Astrocyte (in vitro differentiated cells and primary cell): ENCODE results near the gene USP49. TPM values are rescaled to one million over a fixed set of nuclear protein-coding genes. Genes with fewer than 3 reads are reported as not detected.

Experiments used
- DNase-seq: peaks from one replicate; pipeline ENCODE4 v3.0.0-alpha.2; 2010; ENCODE audit warnings: low read depth
- FAIRE-seq: peaks from 2 replicates; lab custom pipeline; 2011; peaks lifted over from hg19 to GRCh38; lab: Jason Lieb, UNC
- H2AFZ ChIP-seq: 2 replicates; pipeline ENCODE4 v1.6.0; 2012; ENCODE audit warnings: low read depth, low read length, inconsistent platforms
- H3K27ac ChIP-seq: 2 replicates; pipeline ENCODE4 v1.5.1; 2011; ENCODE audit warnings: low read depth, low read length, inconsistent platforms
- H3K27me3 ChIP-seq: 2 replicates; pipeline ENCODE4 v1.6.0; 2011; ENCODE audit warnings: low read length, inconsistent platforms; ENCODE audit not compliant: insufficient read depth
- H3K36me3 ChIP-seq: 2 replicates; pipeline ENCODE4 v1.5.1; 2011; ENCODE audit warnings: low read length, inconsistent platforms; ENCODE audit not compliant: insufficient read depth
- H3K4me1 ChIP-seq: 2 replicates; pipeline ENCODE4 v1.5.1; 2011; ENCODE audit warnings: low read length, inconsistent platforms; ENCODE audit not compliant: insufficient read depth
- H3K4me2 ChIP-seq: 2 replicates; pipeline ENCODE4 v1.6.0; 2012; ENCODE audit warnings: low read length, inconsistent platforms
- H3K4me3 ChIP-seq: 2 replicates; pipeline ENCODE4 v1.5.1; 2011; ENCODE audit warnings: low read depth, mild to moderate bottlenecking, low read length, inconsistent platforms; ENCODE audit not compliant: insufficient read depth
- H3K79me2 ChIP-seq: 2 replicates; pipeline ENCODE4 v1.6.0; 2012; ENCODE audit warnings: mild to moderate bottlenecking, low read length, inconsistent platforms; ENCODE audit not compliant: insufficient read depth
- H3K9ac ChIP-seq: 2 replicates; pipeline ENCODE4 v1.6.0; 2012; ENCODE audit warnings: mild to moderate bottlenecking, low read length, inconsistent platforms
- H3K9me3 ChIP-seq: 2 replicates; pipeline ENCODE4 v1.5.1; 2012; ENCODE audit warnings: low read depth, mild to moderate bottlenecking, low read length, inconsistent platforms; ENCODE audit not compliant: insufficient read depth
- H4K20me1 ChIP-seq: 2 replicates; pipeline ENCODE4 v1.6.0; 2012; ENCODE audit warnings: low read length, inconsistent platforms; ENCODE audit not compliant: insufficient read depth
- H3K27ac Mint-ChIP-seq: one replicate; pipeline ENCODE4 v1.8.0; 2021; ENCODE audit warnings: mild to moderate bottlenecking, mixed read lengths; ENCODE audit not compliant: unreplicated experiment
- H3K27me3 Mint-ChIP-seq: one replicate; pipeline ENCODE4 v1.8.0; 2021; ENCODE audit warnings: low read depth, mixed read lengths; ENCODE audit not compliant: unreplicated experiment
- H3K36me3 Mint-ChIP-seq: one replicate; pipeline ENCODE4 v1.8.0; 2021; ENCODE audit warnings: low read depth, mixed read lengths; ENCODE audit not compliant: unreplicated experiment
- H3K4me1 Mint-ChIP-seq: one replicate; pipeline ENCODE4 v1.8.0; 2021; ENCODE audit warnings: low read depth, mixed read lengths; ENCODE audit not compliant: unreplicated experiment
- H3K4me3 Mint-ChIP-seq: one replicate; pipeline ENCODE4 v1.8.0; 2021; ENCODE audit warnings: mild to moderate bottlenecking, moderate library complexity, mixed read lengths; ENCODE audit not compliant: unreplicated experiment
- H3K9me3 Mint-ChIP-seq: one replicate; pipeline ENCODE4 v1.8.0; 2021; ENCODE audit warnings: mild to moderate bottlenecking, mixed read lengths; ENCODE audit not compliant: unreplicated experiment
- CTCF ChIP-seq: IDR thresholded peaks from 2 replicates; pipeline ENCODE4 v1.5.1; 2011; ENCODE audit warnings: low read depth, mild to moderate bottlenecking, inconsistent platforms, low read length, moderate library complexity; ENCODE audit not compliant: insufficient read depth
- EZH2 ChIP-seq: IDR thresholded peaks from 2 replicates; pipeline ENCODE4 v1.6.1; 2012; ENCODE audit warnings: mild to moderate bottlenecking, low read length, inconsistent platforms; ENCODE audit not compliant: insufficient read depth
- total RNA-seq: library from RNA; stranded (reverse); gene quantifications from 2 replicates; pipeline ENCODE4 v1.2.1, GENCODE V29; 2021

The USP49 gene
- total RNA-seq, 1 donor from 2014 or later: 5.5 TPM

GRCh38 chr6:41872147-41872546 lies 23.0 kb downstream of the USP49 start:
- Mint-ChIP-seq H3K9me3 (no peaks in the 10 kb centered on the region), H3K36me3 (no peaks in the 10 kb centered on the region), H3K4me1 (no peaks in the 10 kb centered on the region), H3K27me3 (no peaks in the 10 kb centered on the region), H3K27ac (no peak overlapping the region), H3K4me3 (no peak overlapping the region)
- no peak for TF ChIP-seq CTCF
- no peak for TF ChIP-seq EZH2
- Histone ChIP-seq H3K9ac (no peak overlapping the region), H3K4me2 (no peak overlapping the region), H4K20me1 (no peaks in the 10 kb centered on the region), H3K36me3 (no peaks in the 10 kb centered on the region), H3K4me1 (no peaks in the 10 kb centered on the region), H2AFZ (no peak overlapping the region), H3K27me3 (no peaks in the 10 kb centered on the region), H3K9me3 (no peaks in the 10 kb centered on the region), H3K79me2 (no peaks in the 10 kb centered on the region), H3K4me3 (no peak overlapping the region), H3K27ac (no peak overlapping the region)
- DNase-seq (no peak), FAIRE-seq (no peak)

GRCh38 chr6:41871691-41872090 lies 23.5 kb downstream of the USP49 start:
- Mint-ChIP-seq H3K4me3 (no peak overlapping the region), H3K4me1 (no peaks in the 10 kb centered on the region), H3K36me3 (peaks cover 3% of the 10 kb centered on the region), H3K27me3 (no peaks in the 10 kb centered on the region), H3K9me3 (no peaks in the 10 kb centered on the region), H3K27ac (no peak overlapping the region)
- no peaks in the 10 kb centered on the region for H3K9me3 ChIP-seq
- H2AFZ ChIP-seq: no peak overlapping the region
- H4K20me1 ChIP-seq: no peaks in the 10 kb centered on the region
- no peak overlapping the region for H3K4me2 ChIP-seq
- no peaks in the 10 kb centered on the region for H3K27me3 ChIP-seq
- no peak for DNase-seq
- no peak overlapping the region for H3K9ac ChIP-seq
- H3K79me2 ChIP-seq: no peaks in the 10 kb centered on the region
- TF ChIP-seq EZH2 (no peak), CTCF (no peak)
- no peaks in the 10 kb centered on the region for H3K36me3 ChIP-seq
- no peak overlapping the region for H3K4me3 ChIP-seq
- no peak for FAIRE-seq
- no peak overlapping the region for H3K27ac ChIP-seq
- no peaks in the 10 kb centered on the region for H3K4me1 ChIP-seq

DNA sequence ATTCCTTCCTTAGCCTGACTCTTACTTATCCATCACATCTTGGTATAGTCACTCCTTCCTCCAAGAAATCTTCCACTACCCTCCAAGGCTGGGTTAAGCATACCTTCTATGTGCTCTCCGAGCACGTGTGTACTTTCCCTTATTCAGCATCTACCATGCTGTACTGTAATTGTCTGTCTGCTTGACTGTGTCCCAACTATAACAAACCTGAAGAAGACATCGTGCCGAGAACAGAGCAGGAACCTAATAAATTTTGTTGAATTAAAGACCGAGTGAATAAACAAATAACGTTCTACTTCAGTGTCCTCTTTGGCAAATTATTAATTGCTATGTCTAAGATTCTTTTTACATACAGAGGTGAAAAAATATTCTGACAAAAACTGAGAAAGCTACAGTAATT lies 35.8 kb downstream of the USP49 start:
- DNase-seq (no peak), FAIRE-seq (no peak)
- no peak overlapping the region for H3K27ac Mint-ChIP-seq
- Histone ChIP-seq H3K4me3 (no peak overlapping the region), H3K27ac (no peak overlapping the region), H3K36me3 (no peaks in the 10 kb centered on the region), H3K79me2 (no peaks in the 10 kb centered on the region), H3K4me2 (no peak overlapping the region), H3K9ac (no peak overlapping the region), H4K20me1 (no peaks in the 10 kb centered on the region), H3K27me3 (no peaks in the 10 kb centered on the region), H2AFZ (no peak overlapping the region), H3K9me3 (no peaks in the 10 kb centered on the region), H3K4me1 (no peaks in the 10 kb centered on the region)
- no peaks in the 10 kb centered on the region for H3K4me1 Mint-ChIP-seq
- TF ChIP-seq EZH2 (no peak), CTCF (no peak)
- H3K27me3 Mint-ChIP-seq: no peaks in the 10 kb centered on the region
- no peaks in the 10 kb centered on the region for H3K9me3 Mint-ChIP-seq
- no peak overlapping the region for H3K4me3 Mint-ChIP-seq
- no peaks in the 10 kb centered on the region for H3K36me3 Mint-ChIP-seq
